Fibroblast of lung (primary cell): ENCODE results near the gene ZP1. TPM values are rescaled to one million over a fixed set of nuclear protein-coding genes. Genes with fewer than 3 reads are reported as not detected.

Source experiments
- DNase-seq, 2 donors: peaks; one replicate each; pipeline versions ENCODE4 v3.0.0 to v3.0.0-alpha.2; 2010; ENCODE audit warnings: low read depth in 2 of 2
- H2AFZ ChIP-seq: 2 replicates; pipeline ENCODE4 v1.5.1; 2012; ENCODE audit warnings: low read length, control low read depth, inconsistent platforms
- H3K27ac ChIP-seq: 2 replicates; pipeline ENCODE4 v1.5.1; 2011; ENCODE audit warnings: low read length, control low read depth; ENCODE audit not compliant: insufficient read depth
- H3K27me3 ChIP-seq: 2 replicates; pipeline ENCODE4 v1.5.1; 2011; ENCODE audit warnings: mild to moderate bottlenecking, low read length; ENCODE audit not compliant: control insufficient read depth, insufficient read depth
- H3K36me3 ChIP-seq: 2 replicates; pipeline ENCODE4 v1.5.1; 2011; ENCODE audit warnings: low read length; ENCODE audit not compliant: control insufficient read depth, insufficient read depth
- H3K4me1 ChIP-seq: 2 replicates; pipeline ENCODE4 v1.5.1; 2011; ENCODE audit warnings: low read length; ENCODE audit not compliant: control insufficient read depth, insufficient read depth; ENCODE audit errors: extremely low read depth
- H3K4me2 ChIP-seq: 2 replicates; pipeline ENCODE4 v1.5.1; 2011; ENCODE audit warnings: low read length, control low read depth; ENCODE audit not compliant: insufficient read depth; ENCODE audit errors: extremely low read depth
- H3K4me3 ChIP-seq, 4 experiments: fragments of 200-600 bp in 1 of 4; sonication (generic) in 1 of 4; replicated peaks in 1 of 4; 2 replicates each; pipeline ENCODE4 v1.5.1; 2011 to 2016; ENCODE audit warnings: low read length in 4 of 4, low read depth in 3 of 4, mild to moderate bottlenecking in 3 of 4, control low read depth in 2 of 4, inconsistent platforms in 1 of 4, mixed read lengths in 1 of 4; ENCODE audit not compliant: insufficient read depth in 1 of 4; ENCODE audit errors: control extremely low read depth in 1 of 4
- H3K79me2 ChIP-seq: 2 replicates; pipeline ENCODE4 v1.5.1; 2012; ENCODE audit warnings: mild to moderate bottlenecking, low read length, inconsistent platforms; ENCODE audit not compliant: control insufficient read depth, insufficient read depth
- H3K9ac ChIP-seq: 2 replicates; pipeline ENCODE4 v1.5.1; 2011; ENCODE audit warnings: mild to moderate bottlenecking, low read length, control low read depth; ENCODE audit not compliant: insufficient read depth
- H3K9me3 ChIP-seq: 2 replicates; pipeline ENCODE4 v1.5.1; 2012; ENCODE audit warnings: low read depth, low read length; ENCODE audit not compliant: control insufficient read depth, insufficient read depth
- H4K20me1 ChIP-seq: 2 replicates; pipeline ENCODE4 v1.5.1; 2011; ENCODE audit warnings: low read length; ENCODE audit not compliant: control insufficient read depth, insufficient read depth; ENCODE audit errors: extremely low read depth
- EZH2 ChIP-seq: IDR thresholded peaks from 2 replicates; pipeline ENCODE4 v1.5.1; 2012; ENCODE audit warnings: low read length, control low read depth, mild to moderate bottlenecking; ENCODE audit errors: missing control alignments
- polyA plus RNA-seq, 2 donors: library from polyadenylated mRNA; depleted of rRNA in 1 of 2; stranded (reverse) in 1 of 2; unstranded in 1 of 2; fragments of >200 nt; gene quantifications; 2 replicates each; pipeline ENCODE4 v1.2.1, GENCODE V29; 2011 to 2012; ENCODE audit warnings: missing spikeins in 1 of 2
- total RNA-seq: library from RNA; depleted of rRNA; stranded (reverse); fragments of >200 nt; gene quantifications from 2 replicates; pipeline ENCODE4 v1.2.1, GENCODE V29; 2014
- TF ChIP-seq, protein P1 (sequence below), 2 donors: IDR thresholded peaks in 1 of 2; conservative IDR thresholded peaks in 1 of 2; 1 replicate in 1 of 2; 2 replicates in 1 of 2; pipeline ENCODE4 v1.5.1; 2011 to 2012; ENCODE audit warnings: low read length in 2 of 2, control low read depth in 1 of 2, inconsistent platforms in 1 of 2, low read depth in 1 of 2, mild to moderate bottlenecking in 1 of 2

The ZP1 gene
- total and polyA plus RNA-seq, 2 donors (not counting 1 experiment from before 2014, with no cell fraction given) = 0.62 TPM; not detected in 1

GRCh38 chr11:60858731-60859464 is 8.4 kb upstream of the ZP1 start:
- TF ChIP-seq, protein P1, sequence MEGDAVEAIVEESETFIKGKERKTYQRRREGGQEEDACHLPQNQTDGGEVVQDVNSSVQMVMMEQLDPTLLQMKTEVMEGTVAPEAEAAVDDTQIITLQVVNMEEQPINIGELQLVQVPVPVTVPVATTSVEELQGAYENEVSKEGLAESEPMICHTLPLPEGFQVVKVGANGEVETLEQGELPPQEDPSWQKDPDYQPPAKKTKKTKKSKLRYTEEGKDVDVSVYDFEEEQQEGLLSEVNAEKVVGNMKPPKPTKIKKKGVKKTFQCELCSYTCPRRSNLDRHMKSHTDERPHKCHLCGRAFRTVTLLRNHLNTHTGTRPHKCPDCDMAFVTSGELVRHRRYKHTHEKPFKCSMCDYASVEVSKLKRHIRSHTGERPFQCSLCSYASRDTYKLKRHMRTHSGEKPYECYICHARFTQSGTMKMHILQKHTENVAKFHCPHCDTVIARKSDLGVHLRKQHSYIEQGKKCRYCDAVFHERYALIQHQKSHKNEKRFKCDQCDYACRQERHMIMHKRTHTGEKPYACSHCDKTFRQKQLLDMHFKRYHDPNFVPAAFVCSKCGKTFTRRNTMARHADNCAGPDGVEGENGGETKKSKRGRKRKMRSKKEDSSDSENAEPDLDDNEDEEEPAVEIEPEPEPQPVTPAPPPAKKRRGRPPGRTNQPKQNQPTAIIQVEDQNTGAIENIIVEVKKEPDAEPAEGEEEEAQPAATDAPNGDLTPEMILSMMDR (conservative IDR thresholded peaks at IDR 0.05 in 1 of 2, IDR thresholded peaks at IDR 0.05 in 1 of 2; ENCODE audit: low read depth in 1 of 2, low read length in 2 of 2) = no peak
- no peak for TF ChIP-seq EZH2
- no peaks in the 10 kb centered on the region for H3K79me2 ChIP-seq

DNA sequence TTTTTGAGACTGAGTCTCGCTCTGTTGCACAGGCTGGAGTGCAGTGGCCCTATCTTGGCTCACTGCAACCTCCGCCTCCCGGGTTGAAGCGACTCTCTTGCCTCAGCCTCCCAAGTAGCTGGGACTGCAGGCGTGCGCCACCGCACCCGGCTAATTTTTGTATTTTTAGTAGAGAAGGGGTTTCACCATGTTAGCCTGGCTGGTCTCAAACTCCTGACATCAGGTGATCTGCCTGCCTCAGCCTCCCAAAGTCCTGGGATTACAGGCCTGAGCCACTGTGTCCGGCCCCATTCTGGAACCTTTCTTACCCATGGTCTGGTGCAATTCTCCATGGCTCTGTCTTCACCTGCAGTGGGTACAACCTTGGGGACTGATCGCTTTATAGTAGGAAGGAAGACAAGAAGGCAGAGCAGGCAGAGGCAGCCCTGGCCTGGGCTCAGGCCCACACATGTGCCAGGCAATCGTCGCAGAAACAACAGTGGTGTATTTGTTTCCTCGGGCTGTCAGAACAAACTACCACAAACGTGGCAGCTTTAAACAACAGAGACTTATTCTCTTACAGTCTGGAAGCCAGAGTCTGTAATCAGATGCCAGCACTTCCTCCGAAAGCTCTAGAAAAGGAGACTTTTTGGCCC is 7.6 kb upstream of the ZP1 start:
- TF ChIP-seq, protein P1 (conservative IDR thresholded peaks at IDR 0.05 in 1 of 2, IDR thresholded peaks at IDR 0.05 in 1 of 2; ENCODE audit: low read depth in 1 of 2, low read length in 2 of 2) = no peak
- Histone ChIP-seq H3K4me3 (no peak overlapping the region), H3K4me2 (no peak overlapping the region), H3K27ac (no peak overlapping the region), H3K36me3 (no peaks in the 10 kb centered on the region), H3K9me3 (no peaks in the 10 kb centered on the region), H4K20me1 (no peaks in the 10 kb centered on the region), H3K9ac (no peak overlapping the region), H3K27me3 (peaks cover 2% of the 10 kb centered on the region), H3K4me1 (no peaks in the 10 kb centered on the region), H2AFZ (no peak overlapping the region), H3K79me2 (no peaks in the 10 kb centered on the region)
- no peak for DNase-seq

More at GRCh38 chr11:60858731-60859464, 8.4 kb upstream of the ZP1 start:
- H4K20me1 ChIP-seq = no peaks in the 10 kb centered on the region
- H3K27me3 ChIP-seq = peaks cover 2% of the 10 kb centered on the region
- H3K9ac ChIP-seq = no peak overlapping the region
- no peaks in the 10 kb centered on the region for H3K36me3 ChIP-seq
- DNase-seq = no peak
- no peak overlapping the region for H3K27ac ChIP-seq
- no peak overlapping the region for H3K4me2 ChIP-seq
- H2AFZ ChIP-seq = no peak overlapping the region
- no peaks in the 10 kb centered on the region for H3K9me3 ChIP-seq
- no peak overlapping the region for H3K4me3 ChIP-seq
- H3K4me1 ChIP-seq = no peaks in the 10 kb centered on the region

DNA sequence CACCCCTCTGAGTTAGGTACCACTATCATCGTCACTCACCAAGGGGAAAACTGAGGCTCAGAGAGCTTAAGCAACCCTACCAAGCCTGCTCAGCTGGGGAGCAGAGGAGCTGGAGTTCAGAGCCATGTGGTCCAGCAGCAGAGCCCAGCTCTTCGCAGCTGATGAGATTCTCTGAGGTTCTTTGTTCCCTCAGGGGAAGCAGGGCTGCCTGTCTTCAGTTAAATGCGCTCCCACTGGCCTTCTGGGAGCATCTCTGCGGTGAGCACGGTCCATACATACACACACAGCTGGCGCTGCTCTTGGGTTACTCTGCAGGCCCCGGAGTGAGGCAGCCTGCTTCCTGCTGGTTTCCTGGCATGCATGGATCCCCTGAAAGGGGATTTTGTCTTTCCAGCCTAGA is 6.4 kb upstream of the ZP1 start:
- Histone ChIP-seq H3K27ac (no peak overlapping the region), H3K36me3 (no peaks in the 10 kb centered on the region), H3K79me2 (no peaks in the 10 kb centered on the region), H3K9ac (no peak overlapping the region), H3K4me2 (no peak overlapping the region), H3K4me1 (no peaks in the 10 kb centered on the region), H3K4me3 (no peak overlapping the region), H4K20me1 (no peaks in the 10 kb centered on the region), H3K9me3 (no peaks in the 10 kb centered on the region), H2AFZ (no peak overlapping the region), H3K27me3 (peaks cover 2% of the 10 kb centered on the region)
- no peak for TF ChIP-seq EZH2
- TF ChIP-seq, protein P1 (conservative IDR thresholded peaks at IDR 0.05 in 1 of 2, IDR thresholded peaks at IDR 0.05 in 1 of 2; ENCODE audit: low read depth in 1 of 2, low read length in 2 of 2) = no peak
- DNase-seq = no peak
